ENCODE measurements around the gene SP2.

Gene SP2

GRCh38 chr17:47952171-47953021 is 56.4 kb downstream of the SP2 start:
- H3K9me3 ChIP-seq (ENCODE audit: severe bottlenecking), result no peaks in the 10 kb centered on the region
- no peak overlapping the region for H3K27ac ChIP-seq (ENCODE audit: poor library complexity, severe bottlenecking)
- ATAC-seq (ENCODE audit: low read depth) (no peak), DNase-seq (ENCODE audit: low spot score) (no peak)
- no peaks in the 10 kb centered on the region for H3K27me3 ChIP-seq (ENCODE audit: insufficient read depth, poor library complexity, severe bottlenecking)
- H3K4me3 ChIP-seq (ENCODE audit: severe bottlenecking), result no peak overlapping the region
- no peak for TF ChIP-seq CTCF (IDR thresholded peaks at IDR 0.05; ENCODE audit: poor library complexity, severe bottlenecking)
- peaks cover 14% of the 10 kb centered on the region for H3K4me1 ChIP-seq (ENCODE audit: insufficient read depth, poor library complexity, severe bottlenecking)
- peaks cover 22% of the 10 kb centered on the region for H3K36me3 ChIP-seq (ENCODE audit: low read depth)

- no peaks in the 10 kb centered on the region for H3K27me3 ChIP-seq (ENCODE audit: insufficient read depth, poor library complexity, severe bottlenecking)
- peaks cover 18% of the 10 kb centered on the region for H3K4me1 ChIP-seq (ENCODE audit: insufficient read depth, poor library complexity, severe bottlenecking)
- no peak for ATAC-seq (ENCODE audit: low read depth)
These were observed 57.9 kb downstream of the SP2 start for GRCh38 chr17:47953909-47954308.

GRCh38 chr17:47955497-47956461 is 59.7 kb downstream of the SP2 start:
- TF ChIP-seq CTCF (IDR thresholded peaks at IDR 0.05; ENCODE audit: poor library complexity, severe bottlenecking), result no peak
- ATAC-seq (ENCODE audit: low read depth), result peak; percentile 54; the same call in 2 of the 3 replicates
- Histone ChIP-seq H3K4me3 (ENCODE audit: severe bottlenecking) (no peak overlapping the region), H3K27ac (ENCODE audit: poor library complexity, severe bottlenecking) (no peak overlapping the region), H3K27me3 (ENCODE audit: insufficient read depth, poor library complexity, severe bottlenecking) (no peaks in the 10 kb centered on the region), H3K9me3 (ENCODE audit: severe bottlenecking) (no peaks in the 10 kb centered on the region), H3K36me3 (ENCODE audit: low read depth) (no peaks in the 10 kb centered on the region), H3K4me1 (ENCODE audit: insufficient read depth, poor library complexity, severe bottlenecking) (peaks cover 18% of the 10 kb centered on the region)
- no peak for DNase-seq (ENCODE audit: low spot score)

More at GRCh38 chr17:47953909-47954308, 57.9 kb downstream of the SP2 start:
- Histone ChIP-seq H3K4me3 (ENCODE audit: severe bottlenecking) (no peak overlapping the region), H3K9me3 (ENCODE audit: severe bottlenecking) (no peaks in the 10 kb centered on the region), H3K36me3 (ENCODE audit: low read depth) (peaks cover 7% of the 10 kb centered on the region), H3K27ac (ENCODE audit: poor library complexity, severe bottlenecking) (no peak overlapping the region)
- no peak for TF ChIP-seq CTCF (IDR thresholded peaks at IDR 0.05; ENCODE audit: poor library complexity, severe bottlenecking)
- no peak for DNase-seq (ENCODE audit: low spot score)

- H3K27ac ChIP-seq (ENCODE audit: poor library complexity, severe bottlenecking), result no peak overlapping the region
- H3K36me3 ChIP-seq (ENCODE audit: low read depth), result no peaks in the 10 kb centered on the region
- no peak for ATAC-seq (ENCODE audit: low read depth)
- H3K9me3 ChIP-seq (ENCODE audit: severe bottlenecking), result no peaks in the 10 kb centered on the region
- H3K4me1 ChIP-seq (ENCODE audit: insufficient read depth, poor library complexity, severe bottlenecking), result peaks cover 18% of the 10 kb centered on the region
- H3K27me3 ChIP-seq (ENCODE audit: insufficient read depth, poor library complexity, severe bottlenecking), result no peaks in the 10 kb centered on the region
- no peak for DNase-seq (ENCODE audit: low spot score)
- TF ChIP-seq CTCF (IDR thresholded peaks at IDR 0.05; ENCODE audit: poor library complexity, severe bottlenecking), result no peak
- no peak overlapping the region for H3K4me3 ChIP-seq (ENCODE audit: severe bottlenecking)
These were observed 61.0 kb downstream of the SP2 start for GRCh38 chr17:47956791-47957590.
